ENCODE results near the gene HMCN2.

Gene HMCN2

GRCh38 chr9:130471411-130472183 is 206.0 kb downstream of the HMCN2 start:
- no peak for DNase-seq (ENCODE audit: low read depth)

GRCh38 chr9:130472184-130472705 is 206.7 kb downstream of the HMCN2 start:
- no peak for DNase-seq (ENCODE audit: low read depth)

- no peak for DNase-seq (ENCODE audit: low read depth)
These were observed 207.4 kb downstream of the HMCN2 start for GRCh38 chr9:130473009-130473408.

- DNase-seq (ENCODE audit: low read depth) = no peak
These were observed 208.0 kb downstream of the HMCN2 start for GRCh38 chr9:130473566-130473965.

- no peak for DNase-seq (ENCODE audit: low read depth)
These were observed 208.5 kb downstream of the HMCN2 start for GRCh38 chr9:130474106-130474505.

- DNase-seq (ENCODE audit: low read depth) = no peak
These were observed 210.7 kb downstream of the HMCN2 start for GRCh38 chr9:130476151-130476730.

- DNase-seq (ENCODE audit: low read depth) = no peak
These were observed 212.0 kb downstream of the HMCN2 start for GRCh38 chr9:130477564-130477963.

- DNase-seq (ENCODE audit: low read depth) = no peak
These were observed 212.6 kb downstream of the HMCN2 start for GRCh38 chr9:130478152-130478551.

GRCh38 chr9:130478736-130479575 is 213.4 kb downstream of the HMCN2 start:
- DNase-seq (ENCODE audit: low read depth) = no peak

- DNase-seq (ENCODE audit: low read depth) = no peak
These were observed 214.0 kb downstream of the HMCN2 start for GRCh38 chr9:130479587-130479986.

GRCh38 chr9:130480673-130481072 is 215.1 kb downstream of the HMCN2 start:
- no peak for DNase-seq (ENCODE audit: low read depth)

GRCh38 chr9:130482463-130482862 is 216.9 kb downstream of the HMCN2 start:
- no peak for DNase-seq (ENCODE audit: low read depth)

GRCh38 chr9:130483371-130483971 is 217.9 kb downstream of the HMCN2 start:
- DNase-seq (ENCODE audit: low read depth) = no peak
